ENCODE results near the gene RDH12. TPM values are rescaled to one million over a fixed set of nuclear protein-coding genes. Genes with fewer than 3 reads are reported as not detected.

RDH12 gene
- total RNA-seq, 1 donor from 2014 or later, result not detected

DNA sequence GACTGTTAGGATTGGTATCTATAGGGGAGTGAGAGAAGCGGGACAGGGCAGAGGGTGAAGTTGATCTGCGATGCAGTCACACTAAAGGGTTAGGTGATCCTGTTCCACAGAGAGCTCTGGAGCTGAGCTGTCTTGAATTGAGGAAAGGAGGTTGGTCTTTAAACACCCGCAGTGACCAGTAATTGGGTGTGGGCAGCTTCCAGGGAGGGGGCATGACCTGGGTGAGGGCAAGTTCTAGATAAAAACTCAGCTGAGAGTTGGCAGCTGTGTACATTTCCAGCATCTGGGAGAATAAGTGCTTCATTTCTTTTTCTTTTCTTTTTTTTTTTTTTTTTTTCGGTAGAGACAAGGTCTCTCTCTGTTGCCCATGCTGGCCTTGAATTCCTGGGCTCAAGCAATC is 35.1 kb downstream of the RDH12 start:
- intact Hi-C loops (cut with micrococcal nuclease), result no loop called here
- DNase-seq (no peak), ATAC-seq (no peak)

DNA sequence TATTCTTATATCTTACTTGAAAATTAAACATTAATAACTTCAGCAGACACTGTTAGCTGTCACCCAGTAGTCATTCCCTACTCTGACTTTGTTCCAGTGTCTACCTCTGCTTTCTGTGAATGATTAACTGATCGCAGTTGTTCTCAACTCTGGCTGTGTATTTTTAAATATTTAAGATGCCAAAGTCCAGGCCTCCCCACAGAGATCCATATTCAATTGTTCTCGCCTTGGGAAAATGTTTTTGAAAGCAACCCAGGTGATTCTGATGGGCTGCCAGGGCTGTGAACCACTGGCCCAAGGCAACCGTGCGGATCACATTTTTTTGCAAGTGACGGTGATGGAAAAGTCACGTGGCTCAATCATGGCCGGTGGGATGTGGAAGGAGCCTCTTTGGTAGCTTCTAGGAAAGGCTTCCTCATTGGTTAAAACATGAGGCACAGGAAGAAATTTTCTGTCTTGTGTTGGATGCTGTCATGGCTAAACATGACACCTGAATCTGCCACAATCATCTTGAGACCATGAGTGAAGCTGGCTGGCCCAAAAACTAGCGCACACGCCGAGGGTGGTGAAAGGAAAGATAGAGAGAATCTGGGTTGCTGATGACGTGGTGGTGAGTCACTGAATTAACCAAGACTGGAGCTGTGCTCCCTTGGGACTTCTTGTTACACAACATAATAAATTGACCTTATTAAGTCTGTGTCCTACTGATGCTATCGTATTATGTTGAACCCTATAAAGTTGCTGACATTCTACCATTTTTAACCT is 37.2 kb downstream of the RDH12 start:
- peak; percentile 59 for DNase-seq
- peak; percentile 83 for ATAC-seq
- intact Hi-C loops (cut with micrococcal nuclease), result no loop called here

- intact Hi-C loops (cut with micrococcal nuclease), result no loop called here
- DNase-seq, result no peak
- peak; percentile 74 for ATAC-seq
Measured at GRCh38 chr14:67744046-67744445, 42.4 kb downstream of the RDH12 start.

DNA sequence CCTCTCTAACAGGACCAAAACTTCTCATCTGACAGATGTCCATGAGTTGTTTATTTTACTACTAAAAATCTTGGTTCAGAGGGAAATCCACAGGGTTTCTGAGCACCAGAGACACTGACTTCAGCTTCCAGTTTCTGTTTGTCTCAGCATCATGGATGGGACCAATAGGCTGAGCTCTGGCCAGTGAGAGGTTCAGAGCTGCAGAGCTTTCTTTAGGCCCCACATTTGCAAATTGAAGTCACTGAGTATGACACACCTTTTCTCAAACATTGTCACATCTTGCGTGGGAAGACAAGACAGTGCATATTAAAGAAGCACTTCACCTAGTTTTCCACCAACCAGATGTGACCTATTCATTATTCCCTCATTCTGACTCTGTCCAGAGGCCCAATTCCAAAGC is 45.2 kb downstream of the RDH12 start:
- DNase-seq, result no peak
- intact Hi-C loops (cut with micrococcal nuclease), result no loop called here
- no peak for ATAC-seq

DNA sequence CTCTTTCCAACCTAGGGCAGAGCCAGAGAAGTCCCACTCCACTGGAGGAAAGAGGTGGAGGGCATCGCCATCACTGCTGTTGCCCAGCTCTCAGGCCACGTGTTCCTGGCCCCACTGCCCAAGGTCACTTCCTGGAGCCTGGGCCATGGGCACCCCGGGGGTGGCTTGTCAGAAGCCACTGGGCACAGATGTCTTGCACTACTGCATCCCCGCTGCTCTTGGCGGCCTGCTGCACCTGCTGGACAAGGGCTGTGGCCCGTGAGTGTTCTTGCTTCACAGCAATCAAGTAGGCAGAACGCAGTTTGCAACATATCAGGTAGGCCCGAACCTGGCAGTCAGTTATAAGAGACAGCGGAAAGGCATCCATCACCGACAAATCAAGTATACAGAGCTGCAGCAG is 46.6 kb downstream of the RDH12 start:
- ATAC-seq, result no peak
- intact Hi-C loops (cut with micrococcal nuclease), result no loop called here

GRCh38 chr14:67749341-67750084 is 47.8 kb downstream of the RDH12 start:
- intact Hi-C loops (cut with micrococcal nuclease), result no loop called here
- DNase-seq, result no peak
- peak; percentile 23 for ATAC-seq

More for the DNA sequence above, 46.6 kb downstream of the RDH12 start:
- DNase-seq, result no peak

- ATAC-seq (no peak), DNase-seq (no peak)
- intact Hi-C loops (cut with micrococcal nuclease), result no loop called here
Measured at GRCh38 chr14:67756496-67756895, 54.8 kb downstream of the RDH12 start.

DNA sequence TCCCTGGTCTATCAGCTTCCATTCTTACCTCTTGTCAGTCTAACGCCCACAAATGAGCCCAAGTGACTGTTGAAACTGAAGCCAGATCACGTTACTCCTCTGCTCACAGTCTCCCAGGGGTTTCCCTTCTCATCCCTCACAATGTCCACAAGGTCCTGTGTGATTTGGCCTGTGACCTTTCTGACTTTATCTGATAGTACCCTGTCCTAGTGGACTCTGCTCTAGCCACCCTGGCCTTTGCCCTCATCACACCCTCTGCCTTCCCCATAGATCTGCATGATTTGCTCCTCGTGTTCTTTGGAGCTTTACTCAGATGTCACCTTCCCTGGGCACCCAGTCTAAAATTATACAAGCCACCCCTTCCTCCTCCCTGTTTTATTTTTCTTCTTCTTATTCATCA is 55.5 kb downstream of the RDH12 start:
- ATAC-seq (no peak), DNase-seq (no peak)
- intact Hi-C loops (cut with micrococcal nuclease), result no loop called here

DNA sequence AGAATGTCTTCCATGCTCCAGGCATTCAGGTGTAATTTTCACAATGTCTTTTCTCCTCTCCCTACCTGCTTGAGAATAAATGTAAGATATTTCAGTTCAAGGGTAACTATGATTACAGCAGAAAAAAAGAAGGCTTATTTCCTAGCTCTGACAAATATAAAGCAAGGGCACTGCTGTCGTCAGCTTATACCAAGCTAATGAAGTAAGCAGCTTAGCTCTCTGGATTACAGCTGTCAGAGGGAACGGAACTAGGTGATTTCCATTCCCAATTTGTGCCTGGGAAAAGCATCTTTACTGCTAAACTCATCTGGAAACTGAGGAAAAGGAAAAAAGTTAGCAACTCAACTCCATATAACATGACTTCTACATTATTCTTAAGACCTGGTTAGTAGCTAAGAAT is 58.2 kb downstream of the RDH12 start:
- DNase-seq (no peak), ATAC-seq (no peak)
- intact Hi-C loops (cut with micrococcal nuclease), result no loop called here

DNA sequence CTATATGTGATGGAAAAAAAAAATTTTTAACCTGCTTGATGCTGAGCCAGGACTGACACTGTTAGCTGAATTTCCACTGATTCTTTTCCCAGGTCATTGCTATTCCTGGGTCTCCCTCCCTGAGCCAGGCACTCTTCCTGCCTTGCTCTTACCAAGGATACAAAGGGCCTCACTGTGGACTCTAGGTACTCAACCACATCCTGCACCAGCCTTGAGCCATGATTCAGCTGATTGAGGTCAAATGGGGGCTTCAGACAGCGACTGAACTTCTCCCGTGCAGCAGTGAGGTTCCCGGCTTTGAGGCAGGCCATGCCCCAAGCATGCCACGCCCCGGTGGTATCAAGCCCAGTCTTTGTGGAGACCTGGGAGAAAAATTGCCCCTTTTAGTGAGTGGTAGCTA is 60.4 kb downstream of the RDH12 start:
- ATAC-seq, result no peak
- intact Hi-C loops (cut with micrococcal nuclease), result no loop called here

DNA sequence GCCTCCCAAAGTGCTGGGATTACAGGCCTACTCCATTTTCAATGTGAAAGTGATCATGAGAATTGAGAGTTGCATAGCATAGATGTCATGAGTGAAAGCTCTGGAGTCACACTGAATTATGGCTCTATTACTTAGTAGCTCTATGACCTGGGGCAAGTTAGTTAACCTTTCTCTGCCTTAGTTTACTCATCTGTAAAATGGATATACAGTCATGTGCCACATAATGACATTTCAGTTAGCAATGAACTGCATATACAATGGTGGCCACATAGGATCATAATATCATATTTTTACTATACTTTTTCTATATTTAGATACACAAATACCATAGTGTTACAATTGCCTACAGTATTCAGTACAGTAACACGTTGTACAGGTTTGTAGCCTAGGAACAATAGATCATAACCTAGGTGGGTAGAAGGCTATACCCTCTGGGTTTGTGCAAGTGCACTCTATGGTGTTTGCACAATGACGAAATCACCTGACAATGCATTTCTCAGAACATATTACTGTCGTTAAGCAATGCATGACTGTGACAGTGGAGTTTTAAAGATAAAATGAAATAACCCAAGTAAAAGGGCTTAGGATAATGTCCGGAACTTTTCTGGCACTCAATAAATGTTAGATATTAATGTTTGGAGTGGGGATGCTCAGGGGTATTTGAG is 61.6 kb downstream of the RDH12 start:
- ATAC-seq (no peak), DNase-seq (no peak)
- intact Hi-C loops (cut with micrococcal nuclease), result no loop called here

More for the DNA sequence above, 60.4 kb downstream of the RDH12 start:
- no peak for DNase-seq

DNA sequence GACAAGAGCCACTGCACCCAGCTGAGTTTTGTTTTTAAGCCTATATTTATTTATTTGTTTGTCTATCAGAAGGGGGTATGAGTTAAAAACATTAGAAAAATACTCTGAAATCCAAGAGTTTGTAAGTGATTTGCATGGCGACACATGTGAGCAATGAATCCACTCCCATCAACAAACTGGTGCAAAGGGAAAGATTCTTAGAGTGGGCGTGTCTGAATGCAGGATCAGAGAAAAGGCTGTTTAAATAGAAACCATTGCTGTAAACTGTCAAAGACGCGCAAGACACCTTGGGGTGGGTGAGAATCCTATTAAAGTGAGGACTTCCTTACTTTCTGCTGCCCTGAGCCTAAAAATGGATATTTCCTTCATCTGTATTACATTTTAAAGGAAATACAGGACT is 62.8 kb downstream of the RDH12 start:
- intact Hi-C loops (cut with micrococcal nuclease), result no loop called here
- DNase-seq (no peak), ATAC-seq (no peak)

DNA sequence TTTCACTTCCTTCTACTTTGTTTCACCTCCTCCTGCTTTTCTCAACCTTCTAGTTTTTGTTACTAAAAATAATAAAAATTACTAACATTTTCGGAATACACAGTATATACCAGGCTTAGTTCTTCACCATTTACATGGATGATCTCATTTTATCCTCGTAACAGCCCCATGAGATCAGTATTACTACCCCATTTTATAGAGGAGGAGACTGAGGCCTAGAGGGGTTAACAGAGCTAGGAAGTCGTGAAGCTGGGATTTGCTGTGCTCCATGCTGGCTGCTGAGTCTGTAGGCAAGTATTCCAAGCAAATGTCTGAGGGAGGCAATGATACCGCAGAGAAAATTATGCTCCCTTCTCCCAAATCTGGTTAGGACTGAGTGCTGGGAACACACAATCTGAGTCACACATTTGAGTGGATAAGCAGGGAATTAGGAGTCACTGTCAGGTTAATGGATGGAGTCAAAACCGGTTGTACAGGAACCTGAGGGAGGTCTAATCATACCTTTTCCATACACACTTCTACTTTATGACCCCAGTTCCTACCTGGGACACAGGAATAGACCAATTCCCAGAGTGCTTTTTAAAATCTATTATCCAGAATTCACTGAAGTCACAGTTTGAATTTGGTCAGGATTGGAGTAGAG is 63.6 kb downstream of the RDH12 start:
- DNase-seq, result no peak
- no peak for ATAC-seq
- intact Hi-C loops (cut with micrococcal nuclease), result no loop called here

DNA sequence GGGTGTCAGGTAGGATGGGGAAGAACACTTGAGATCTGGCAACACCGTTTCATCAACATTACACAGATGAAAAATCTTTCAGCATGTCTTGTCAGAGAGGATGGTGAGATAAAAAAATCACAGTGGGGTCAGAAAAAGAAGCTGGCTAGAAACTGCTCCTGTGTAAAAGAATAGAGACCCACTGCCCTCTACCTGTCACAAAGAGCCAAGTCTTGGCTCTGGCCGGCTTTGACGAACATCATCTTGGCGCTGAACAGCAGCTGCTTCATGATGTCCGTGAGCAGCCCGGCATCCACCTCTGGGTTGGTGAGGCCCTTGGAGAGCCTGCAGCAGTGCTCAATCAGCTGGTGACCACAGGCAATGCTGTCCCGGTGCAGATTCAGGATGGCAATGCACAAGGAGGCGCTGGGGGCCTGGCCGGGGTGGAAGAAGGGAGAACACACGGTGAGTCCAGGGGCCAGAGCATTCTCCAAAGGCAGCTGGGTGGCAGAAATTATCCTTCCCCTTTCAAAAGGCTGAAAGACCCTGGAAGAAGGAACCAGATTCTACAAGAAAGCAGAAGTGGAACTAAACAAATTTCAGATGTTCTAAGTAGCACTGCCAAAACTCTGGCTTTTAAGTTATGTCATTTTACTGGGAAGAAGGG is 64.5 kb downstream of the RDH12 start:
- DNase-seq (peak; percentile 32), ATAC-seq (peak; percentile 59)
- intact Hi-C loops (cut with micrococcal nuclease), result no loop called here

GRCh38 chr14:67768219-67768618 is 66.5 kb downstream of the RDH12 start:
- DNase-seq, result no peak
- intact Hi-C loops (cut with micrococcal nuclease), result no loop called here
- peak; percentile 17 for ATAC-seq

DNA sequence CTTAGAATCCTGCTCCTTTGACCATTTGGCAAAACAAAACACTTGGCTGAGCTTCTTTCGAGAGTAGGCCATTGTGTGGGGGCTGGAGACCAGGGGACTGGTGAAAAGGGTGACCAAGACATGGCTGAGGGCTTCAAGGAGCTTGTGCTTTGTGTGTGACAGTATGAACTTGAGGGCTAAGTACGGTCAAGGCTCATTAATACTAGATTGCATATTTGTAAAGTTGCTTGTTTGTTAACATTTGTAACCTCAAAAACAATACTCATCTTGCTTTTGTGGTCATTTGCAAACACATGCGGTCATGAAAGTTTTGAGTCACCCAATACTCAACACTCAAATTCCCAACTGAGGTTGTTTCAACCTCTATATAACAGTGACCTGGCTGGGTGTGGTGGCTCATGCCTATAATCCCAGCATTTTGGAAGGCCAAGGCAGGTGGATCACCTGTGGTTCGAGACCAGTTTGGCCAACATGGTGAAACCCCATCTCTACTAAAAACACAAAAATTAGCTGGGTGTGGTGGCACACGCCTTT is 72.2 kb downstream of the RDH12 start:
- intact Hi-C loops (cut with micrococcal nuclease), result no loop called here
- DNase-seq (no peak), ATAC-seq (no peak)

GRCh38 chr14:67776653-67777322 is 75.1 kb downstream of the RDH12 start:
- DNase-seq (no peak), ATAC-seq (no peak)
- intact Hi-C loops (cut with micrococcal nuclease), result no loop called here

DNA sequence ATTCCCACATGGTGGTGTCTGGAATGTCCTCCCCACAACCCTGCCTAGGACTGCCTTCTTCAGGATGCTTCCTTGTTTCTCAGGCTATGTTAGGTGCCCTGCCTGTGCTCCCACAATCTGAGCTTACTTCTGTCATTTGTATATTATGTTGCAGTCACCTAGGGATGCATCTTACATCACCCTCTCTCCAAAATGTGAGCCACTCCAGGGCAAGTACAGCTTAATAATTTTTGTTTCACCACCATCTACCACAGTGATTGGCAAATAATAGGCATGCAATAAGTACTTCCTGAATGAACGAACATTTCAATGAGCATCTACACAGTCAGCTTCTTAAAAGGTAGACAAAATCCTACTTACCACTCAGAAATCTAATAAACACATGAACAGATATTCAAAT is 77.1 kb downstream of the RDH12 start:
- DNase-seq (no peak), ATAC-seq (no peak)
- intact Hi-C loops (cut with micrococcal nuclease), result no loop called here

DNA sequence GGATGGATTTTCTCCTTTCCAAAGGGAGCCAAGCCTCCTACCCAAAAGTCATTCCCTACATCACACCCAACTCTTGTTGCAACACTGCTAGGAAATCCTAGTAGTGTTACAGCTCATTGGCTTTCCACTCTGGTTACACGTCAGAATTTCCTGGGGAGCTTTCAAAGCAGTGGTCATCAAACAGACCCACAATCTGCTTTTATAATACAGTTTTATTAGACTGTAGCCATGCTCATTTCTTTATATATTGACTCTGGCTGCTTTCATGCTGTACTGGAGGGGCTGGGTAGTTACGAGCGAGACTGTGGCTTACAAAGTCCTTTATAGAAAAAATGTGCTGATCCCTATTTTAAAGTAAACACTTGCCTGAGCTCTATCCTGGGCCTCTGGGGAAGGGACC is 80.4 kb downstream of the RDH12 start:
- intact Hi-C loops (cut with micrococcal nuclease), result no loop called here
- ATAC-seq (no peak), DNase-seq (no peak)

Data from left ventricle myocardium superior (tissue), 1 donor.